Fibroblast of the aortic adventitia (primary cell): Measurements from ENCODE around the gene WDPCP. TPM values are rescaled to one million over a fixed set of nuclear protein-coding genes. Genes with fewer than 3 reads are reported as not detected.

Experiments
- DNase-seq: peaks from one replicate; pipeline ENCODE4 v3.0.0-alpha.2; 2010; ENCODE audit warnings: low read depth
- H3K4me3 ChIP-seq: 2 replicates; pipeline ENCODE4 v1.5.1; 2011; ENCODE audit warnings: low read depth, mild to moderate bottlenecking, control low read depth, low read length, moderate library complexity
- total RNA-seq: library from RNA; depleted of rRNA; stranded (reverse); fragments of >200 nt; gene quantifications from 2 replicates; pipeline ENCODE4 v1.2.3, GENCODE V29; 2012; ENCODE audit warnings: low replicate concordance
- TF ChIP-seq, protein P1 (sequence below): IDR thresholded peaks from 2 replicates; pipeline ENCODE4 v1.5.1; 2011; ENCODE audit warnings: mild to moderate bottlenecking, low read length, control low read depth, inconsistent platforms; ENCODE audit not compliant: insufficient read depth

The WDPCP gene
- total RNA-seq, 1 donor, result 12.4 TPM

DNA sequence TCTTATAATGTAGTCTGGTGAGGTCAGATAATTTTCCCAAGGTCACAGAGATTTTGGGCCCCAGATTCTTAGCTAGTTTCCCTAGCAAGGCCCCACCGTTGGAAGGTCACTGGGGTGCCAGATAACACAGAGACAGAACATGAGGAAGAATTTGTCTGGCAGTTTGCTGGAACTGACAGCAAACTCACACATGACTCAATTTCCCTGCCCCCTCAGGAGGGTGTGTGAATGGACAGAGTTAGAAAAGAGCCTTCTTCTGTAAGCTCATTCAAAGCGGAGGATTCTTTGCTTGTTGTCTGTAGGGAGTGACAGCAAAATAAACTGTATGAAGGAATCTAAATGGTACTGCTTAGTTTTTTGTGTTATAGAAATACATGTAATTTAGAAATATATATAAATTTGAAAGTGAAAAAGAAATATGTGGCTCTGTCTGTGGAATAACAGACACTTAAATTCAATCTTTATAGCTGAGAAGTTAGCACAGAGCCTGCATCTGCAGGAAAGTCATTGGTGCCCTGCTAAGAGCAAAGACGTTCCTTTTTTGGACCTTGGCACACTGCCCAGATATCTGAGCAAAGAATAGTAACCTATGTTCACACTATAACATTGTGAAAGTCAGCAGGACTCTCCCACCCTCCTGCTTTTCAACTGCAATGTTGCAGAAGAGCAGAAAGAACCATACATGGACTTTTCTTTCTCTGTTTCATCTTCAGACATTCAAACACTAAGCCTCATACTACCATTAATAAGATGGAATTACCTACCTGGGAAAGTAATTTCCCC is 2.5 kb upstream of the WDPCP start:
- no peak overlapping the region for H3K4me3 ChIP-seq
- no peak for DNase-seq
- TF ChIP-seq, protein P1, sequence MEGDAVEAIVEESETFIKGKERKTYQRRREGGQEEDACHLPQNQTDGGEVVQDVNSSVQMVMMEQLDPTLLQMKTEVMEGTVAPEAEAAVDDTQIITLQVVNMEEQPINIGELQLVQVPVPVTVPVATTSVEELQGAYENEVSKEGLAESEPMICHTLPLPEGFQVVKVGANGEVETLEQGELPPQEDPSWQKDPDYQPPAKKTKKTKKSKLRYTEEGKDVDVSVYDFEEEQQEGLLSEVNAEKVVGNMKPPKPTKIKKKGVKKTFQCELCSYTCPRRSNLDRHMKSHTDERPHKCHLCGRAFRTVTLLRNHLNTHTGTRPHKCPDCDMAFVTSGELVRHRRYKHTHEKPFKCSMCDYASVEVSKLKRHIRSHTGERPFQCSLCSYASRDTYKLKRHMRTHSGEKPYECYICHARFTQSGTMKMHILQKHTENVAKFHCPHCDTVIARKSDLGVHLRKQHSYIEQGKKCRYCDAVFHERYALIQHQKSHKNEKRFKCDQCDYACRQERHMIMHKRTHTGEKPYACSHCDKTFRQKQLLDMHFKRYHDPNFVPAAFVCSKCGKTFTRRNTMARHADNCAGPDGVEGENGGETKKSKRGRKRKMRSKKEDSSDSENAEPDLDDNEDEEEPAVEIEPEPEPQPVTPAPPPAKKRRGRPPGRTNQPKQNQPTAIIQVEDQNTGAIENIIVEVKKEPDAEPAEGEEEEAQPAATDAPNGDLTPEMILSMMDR, result no peak

DNA sequence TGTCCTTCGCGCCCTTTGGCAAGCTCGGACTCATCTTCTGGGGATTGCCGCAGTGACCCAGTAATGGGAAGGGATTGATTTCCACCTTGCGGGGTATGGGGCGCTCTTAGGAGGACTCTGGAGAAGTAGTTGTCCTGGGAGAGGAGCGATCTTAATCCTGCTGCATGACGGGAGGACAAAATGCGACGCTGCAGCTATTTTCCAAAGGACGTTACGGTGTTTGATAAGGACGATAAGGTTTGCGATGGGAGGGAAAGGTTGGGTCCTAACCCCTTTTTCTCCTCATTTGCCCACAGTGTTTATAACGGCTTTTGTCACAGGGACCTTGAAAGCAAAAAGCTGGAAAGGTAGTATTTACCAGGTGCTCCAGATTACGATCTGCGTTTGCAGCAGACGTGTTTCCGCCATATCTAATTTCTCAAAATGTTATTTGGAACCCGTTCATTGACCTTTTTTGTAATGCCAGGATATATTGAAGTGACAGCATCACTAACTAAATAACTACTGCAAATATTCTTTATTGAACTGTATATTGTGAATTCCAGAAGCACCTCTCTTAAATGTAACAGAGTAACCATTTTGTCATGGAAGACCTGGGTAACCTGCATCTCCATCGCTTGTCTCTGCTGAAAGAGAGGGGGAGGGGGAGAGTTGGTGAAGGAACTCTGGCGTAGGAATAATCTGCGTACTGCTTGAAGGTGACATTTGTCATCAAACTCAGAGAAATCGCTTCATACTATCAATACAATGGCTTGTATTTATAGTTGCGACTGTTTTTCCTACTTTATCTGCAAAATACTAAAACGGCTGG is 1.1 kb upstream of the WDPCP start:
- no peak for DNase-seq
- TF ChIP-seq, protein P1, result no peak
- peak overlapping the region; percentile 97 for H3K4me3 ChIP-seq

DNA sequence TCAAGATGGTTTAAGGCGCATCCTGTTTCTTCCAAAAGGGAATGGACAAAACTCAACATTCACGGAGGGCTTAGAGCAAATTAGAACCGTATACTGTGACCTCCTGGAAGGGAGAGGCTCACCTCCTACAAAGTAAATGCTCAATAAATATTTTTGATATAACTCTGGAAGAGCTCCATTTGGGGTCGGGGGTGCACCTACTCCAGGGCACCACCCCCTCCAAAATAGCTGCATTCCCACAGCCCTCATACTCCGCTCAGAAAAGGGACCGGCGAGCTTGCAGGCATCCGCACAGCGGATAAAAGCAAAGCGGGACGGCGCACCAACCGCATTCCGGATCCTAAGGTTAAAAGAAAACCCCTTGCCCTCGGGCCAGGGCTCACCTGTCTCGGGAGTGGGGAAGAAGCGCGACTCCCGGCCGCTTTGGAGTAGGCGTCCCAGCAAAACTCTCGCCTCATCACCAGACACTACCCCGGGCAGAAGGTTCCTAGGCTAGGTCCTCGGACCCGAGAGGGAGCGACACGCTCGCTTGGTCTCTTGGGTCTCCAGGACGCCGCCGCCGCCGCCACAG is 378 bp downstream of the WDPCP start:
- no peak for DNase-seq
- peak overlapping the region; percentile 85 for H3K4me3 ChIP-seq
- TF ChIP-seq, protein P1, result no peak

DNA sequence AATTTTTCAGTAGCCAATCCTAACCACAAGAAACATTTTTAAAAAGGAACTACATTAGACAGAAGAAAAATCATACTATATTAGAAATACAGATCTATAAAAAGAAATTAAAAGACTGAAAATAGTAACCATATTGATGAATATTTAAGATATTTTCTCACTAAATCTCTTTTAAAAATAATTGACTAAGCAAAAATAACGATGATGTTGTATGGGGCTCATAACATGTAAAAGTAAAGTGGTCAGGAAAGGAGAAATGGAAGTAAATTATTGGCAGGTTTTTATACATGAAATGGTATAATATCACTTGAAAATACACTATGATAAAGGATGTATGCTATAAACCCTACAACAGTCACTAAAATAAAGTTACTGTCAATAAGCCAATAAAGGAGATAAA is 5.4 kb downstream of the WDPCP start:
- DNase-seq, result no peak
- TF ChIP-seq, protein P1, result no peak
- no peak overlapping the region for H3K4me3 ChIP-seq

DNA sequence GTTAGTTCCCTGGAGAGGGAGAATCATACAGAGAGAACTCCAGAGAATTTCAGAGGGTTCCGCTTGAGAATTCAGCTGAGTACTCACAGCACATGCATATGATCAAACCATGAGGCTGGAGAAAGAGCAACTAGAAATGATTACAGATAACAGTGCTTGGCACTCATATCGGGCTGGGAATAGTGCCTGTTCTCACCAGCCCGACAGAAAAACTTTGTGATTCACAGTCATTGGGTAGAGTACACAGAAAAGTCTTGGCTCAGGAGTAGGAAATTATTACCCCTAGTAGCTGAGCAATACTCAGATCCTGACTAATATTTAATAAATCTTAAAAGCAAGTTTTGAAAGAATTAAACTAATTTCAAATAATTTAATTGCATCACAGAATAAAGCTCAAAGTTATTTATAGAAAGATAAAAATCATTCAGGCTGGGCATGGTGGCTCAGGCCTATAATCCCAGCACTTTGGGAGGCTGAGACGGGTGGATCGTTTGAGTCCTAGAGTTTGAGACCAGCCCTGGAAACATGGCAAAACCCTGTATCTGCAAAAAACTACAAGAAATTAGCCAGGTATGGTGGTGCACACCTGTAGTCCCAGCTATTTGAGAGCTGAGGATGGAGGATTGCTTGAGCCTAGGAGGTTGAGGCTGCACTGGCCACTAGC is 6.8 kb downstream of the WDPCP start:
- DNase-seq, result peak; percentile 93
- TF ChIP-seq, protein P1, result no peak
- peak overlapping the region; percentile 1 for H3K4me3 ChIP-seq

DNA sequence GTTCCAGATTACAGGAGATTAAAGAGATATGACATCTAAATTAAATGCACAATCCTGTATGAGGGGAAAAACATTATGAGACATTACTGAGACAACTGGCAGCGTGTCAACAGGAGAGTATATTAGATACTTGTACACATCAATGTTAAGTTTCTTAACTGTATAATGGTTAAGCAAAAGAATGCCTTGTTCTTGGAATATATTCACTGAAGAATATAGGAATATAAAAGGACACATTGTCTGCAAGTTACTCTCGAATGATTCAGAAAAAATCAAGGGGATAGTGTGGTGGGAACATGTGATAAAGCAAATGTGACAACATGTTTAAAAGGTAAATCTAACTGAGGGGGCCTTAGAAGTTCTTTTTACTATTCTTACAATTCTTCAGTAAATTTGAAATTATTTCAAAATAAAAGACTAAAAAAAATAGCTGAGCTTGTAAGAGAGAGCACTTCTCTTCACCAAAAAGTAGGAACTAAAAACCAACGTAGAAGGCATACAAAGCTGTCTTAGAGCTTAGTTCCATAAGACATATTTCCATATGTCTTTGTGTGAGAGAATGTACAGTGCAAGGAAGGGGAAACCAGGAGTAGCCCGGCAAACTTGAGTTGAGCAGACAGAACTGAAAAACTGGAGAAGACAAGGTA is 7.5 kb downstream of the WDPCP start:
- TF ChIP-seq, protein P1, result no peak
- peak; percentile 8 for DNase-seq

More for the DNA sequence above, 7.5 kb downstream of the WDPCP start:
- peak overlapping the region; percentile 1 for H3K4me3 ChIP-seq
